ENCODE measurements around the gene VEGFB.

DNA sequence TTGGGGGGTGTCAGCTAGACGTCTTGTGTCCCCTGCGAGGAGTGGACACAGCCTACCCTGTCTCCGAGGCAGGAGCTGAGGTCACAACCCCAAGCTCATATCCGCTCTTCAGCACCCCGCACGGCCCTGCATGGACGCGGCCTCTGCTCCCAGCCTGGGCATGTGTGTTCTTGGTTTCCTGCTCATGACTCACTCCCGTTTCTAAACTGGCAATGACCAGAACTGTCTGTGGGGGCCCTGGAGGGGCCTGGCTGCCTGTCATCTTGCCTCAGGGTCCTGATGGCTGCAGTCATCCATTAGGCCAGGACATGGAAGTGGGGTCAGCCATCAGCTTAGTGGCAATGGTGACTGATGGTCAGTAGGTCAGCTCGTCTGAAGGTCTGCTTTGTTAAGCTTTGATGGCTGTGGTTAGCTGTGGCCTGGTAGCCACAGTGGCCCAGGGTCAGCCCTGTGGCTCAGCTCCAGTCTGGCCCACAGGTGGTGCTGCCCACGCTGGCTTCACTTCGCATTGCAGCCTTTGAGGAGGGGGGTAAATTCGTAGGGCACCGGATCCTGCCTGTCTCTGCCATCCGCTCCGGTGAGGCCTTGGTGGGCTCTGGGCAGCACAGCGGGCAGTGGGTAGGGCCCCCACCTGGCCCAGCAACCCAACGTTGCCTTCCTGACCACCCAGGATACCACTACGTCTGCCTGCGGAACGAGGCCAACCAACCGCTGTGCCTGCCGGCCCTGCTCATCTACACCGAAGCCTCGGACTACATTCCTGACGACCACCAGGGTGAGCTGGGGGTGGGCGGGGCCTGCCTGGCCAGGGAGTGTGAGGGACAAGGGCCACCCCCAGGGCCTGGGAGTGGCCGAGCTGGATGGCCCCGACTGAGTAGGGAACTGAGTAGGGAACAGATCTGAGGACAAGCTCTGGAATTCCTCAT is 28.9 kb downstream of the VEGFB start:
- no peak for TF ChIP-seq POLR2A (IDR thresholded peaks at IDR 0.05)
- TF ChIP-seq, protein P1, sequence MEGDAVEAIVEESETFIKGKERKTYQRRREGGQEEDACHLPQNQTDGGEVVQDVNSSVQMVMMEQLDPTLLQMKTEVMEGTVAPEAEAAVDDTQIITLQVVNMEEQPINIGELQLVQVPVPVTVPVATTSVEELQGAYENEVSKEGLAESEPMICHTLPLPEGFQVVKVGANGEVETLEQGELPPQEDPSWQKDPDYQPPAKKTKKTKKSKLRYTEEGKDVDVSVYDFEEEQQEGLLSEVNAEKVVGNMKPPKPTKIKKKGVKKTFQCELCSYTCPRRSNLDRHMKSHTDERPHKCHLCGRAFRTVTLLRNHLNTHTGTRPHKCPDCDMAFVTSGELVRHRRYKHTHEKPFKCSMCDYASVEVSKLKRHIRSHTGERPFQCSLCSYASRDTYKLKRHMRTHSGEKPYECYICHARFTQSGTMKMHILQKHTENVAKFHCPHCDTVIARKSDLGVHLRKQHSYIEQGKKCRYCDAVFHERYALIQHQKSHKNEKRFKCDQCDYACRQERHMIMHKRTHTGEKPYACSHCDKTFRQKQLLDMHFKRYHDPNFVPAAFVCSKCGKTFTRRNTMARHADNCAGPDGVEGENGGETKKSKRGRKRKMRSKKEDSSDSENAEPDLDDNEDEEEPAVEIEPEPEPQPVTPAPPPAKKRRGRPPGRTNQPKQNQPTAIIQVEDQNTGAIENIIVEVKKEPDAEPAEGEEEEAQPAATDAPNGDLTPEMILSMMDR (IDR thresholded peaks at IDR 0.05) = no peak

Data from Peyer's patch (tissue), 4 donors.